HG02798 (cell line): ENCODE measurements around the gene CLSTN2.

ENCODE experiments used
- ATAC-seq: cut with Tn5 transposase; IDR thresholded peaks from one replicate; pipeline ENCODE4 v1.9.1; 2021; ENCODE audit warnings: mild to moderate bottlenecking; ENCODE audit not compliant: unreplicated experiment, poor library complexity

The CLSTN2 gene

DNA sequence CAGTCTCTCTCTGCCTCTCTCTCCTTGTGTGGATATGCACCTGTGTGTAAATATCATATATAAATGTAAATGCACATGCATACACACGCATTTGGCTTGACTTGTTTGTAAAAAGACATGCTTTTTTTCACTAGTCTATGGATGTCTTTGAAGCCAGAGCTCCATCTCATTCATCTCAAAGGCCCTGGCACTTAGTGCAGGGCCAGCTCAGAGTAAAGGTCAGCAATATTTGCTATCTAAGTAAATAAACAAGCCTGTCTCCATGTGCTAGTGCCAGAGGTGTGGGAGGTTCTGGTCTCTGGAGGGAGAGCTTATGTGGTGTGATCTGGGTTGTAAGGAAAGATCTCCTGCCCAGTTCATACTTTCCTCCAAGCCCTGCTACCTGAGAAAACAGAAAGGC lies 5.6 kb downstream of the CLSTN2 start:
- ATAC-seq: no peak

DNA sequence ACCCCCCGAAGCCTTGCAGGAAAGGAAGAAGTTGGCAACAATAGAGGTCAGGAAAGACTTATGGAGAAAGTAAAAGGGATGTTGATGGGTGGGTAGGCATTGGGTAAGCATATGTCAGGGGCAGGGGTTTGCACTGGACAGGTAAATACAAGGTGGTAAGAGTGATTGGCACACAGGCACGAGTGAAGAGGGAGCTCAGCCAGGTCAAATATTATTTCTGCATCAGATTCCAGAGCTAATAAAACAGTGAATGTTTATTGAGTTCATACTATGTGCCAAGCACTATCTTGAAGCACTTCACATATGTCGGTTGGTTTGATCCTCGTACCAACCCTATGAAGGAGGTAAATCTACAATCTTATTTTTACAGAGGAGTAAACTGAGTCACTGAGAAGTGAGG lies 6.6 kb downstream of the CLSTN2 start:
- no peak for ATAC-seq

DNA sequence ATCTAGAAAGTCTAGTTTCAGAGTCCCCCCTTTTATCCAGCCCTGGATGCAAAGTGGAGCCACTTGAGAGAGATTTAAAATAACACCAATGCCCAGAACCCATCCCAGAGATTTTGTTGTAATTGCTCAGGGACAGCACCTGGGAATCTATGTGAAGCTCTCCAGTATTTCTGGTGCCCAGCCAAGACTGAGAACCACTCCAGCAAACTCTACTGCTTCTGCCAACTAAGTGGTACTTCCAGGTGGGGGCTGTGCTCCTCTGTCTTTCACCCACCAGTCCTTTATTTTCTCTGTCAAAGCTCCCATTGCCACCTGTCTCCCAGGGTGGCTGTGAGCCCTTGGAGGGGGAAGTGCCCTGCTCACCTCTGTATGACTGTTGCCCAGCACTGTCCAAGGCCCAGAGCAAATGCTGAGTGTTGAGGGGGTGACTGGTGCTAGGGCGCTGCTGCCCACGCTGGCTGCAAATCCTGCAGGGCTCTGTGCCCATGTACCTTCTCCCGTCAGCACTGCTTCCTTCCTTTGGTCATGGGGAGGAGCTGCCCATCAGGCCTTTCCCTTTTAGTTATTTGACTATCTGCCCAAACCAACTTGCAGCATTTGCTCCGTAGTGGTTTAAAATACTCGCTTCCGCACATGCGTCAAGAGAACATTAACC lies 9.4 kb downstream of the CLSTN2 start:
- ATAC-seq: no peak

DNA sequence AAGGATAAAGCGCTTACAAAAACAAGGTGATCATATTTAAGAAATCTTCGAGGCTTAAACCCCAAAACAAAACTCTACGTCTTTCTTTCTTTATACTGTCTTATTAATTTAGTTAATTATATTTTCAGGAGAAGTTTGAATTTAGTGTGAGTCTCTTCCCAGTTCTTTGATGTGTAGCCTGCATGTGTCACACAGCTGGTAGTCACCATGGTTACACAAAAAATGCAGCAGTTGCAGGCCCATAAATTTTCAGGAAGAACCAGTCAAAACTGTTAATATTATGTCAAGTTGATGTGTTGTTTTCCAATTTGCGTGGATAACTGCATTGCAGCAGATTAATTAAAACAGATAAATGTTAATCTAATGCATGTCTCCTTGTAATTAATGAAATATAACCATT lies 10.4 kb downstream of the CLSTN2 start:
- ATAC-seq: no peak

DNA sequence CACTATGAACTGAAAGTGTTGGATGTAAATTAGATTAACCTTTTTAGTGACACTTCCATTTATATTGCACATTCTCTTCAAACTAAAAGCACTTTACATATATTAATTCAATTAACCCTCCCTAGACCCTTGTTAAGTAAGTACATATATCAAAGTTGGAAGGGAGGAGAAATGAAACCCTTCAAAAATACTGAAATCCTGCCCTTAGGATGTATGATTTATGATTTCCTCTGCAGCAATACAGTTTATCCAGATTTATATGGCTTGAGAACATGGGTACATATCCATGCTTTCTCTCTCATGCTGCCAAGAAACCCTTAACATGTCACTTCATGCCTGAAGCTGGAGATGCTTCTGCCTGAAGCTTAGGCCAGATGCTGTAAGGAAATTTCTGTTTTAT lies 11.0 kb downstream of the CLSTN2 start:
- ATAC-seq: no peak

DNA sequence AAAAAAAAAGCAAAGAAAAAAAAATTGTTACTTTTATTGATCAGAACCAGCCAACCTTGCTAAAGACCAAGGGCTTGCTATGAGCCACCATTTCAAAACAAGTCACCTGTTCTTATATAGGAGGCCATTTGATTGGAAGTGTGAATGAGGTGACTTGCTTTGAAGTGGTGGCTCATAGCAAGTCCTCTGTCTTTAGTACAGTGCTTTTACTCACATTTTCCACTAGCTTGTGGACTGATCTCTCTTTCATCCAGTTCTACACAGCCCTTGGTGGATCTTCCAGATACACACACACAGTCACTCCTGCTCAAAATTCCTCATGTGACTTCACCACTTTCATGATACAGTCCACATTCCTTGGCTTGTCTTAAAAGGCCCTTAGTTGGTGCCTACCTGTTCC lies 13.5 kb downstream of the CLSTN2 start:
- ATAC-seq: no peak

DNA sequence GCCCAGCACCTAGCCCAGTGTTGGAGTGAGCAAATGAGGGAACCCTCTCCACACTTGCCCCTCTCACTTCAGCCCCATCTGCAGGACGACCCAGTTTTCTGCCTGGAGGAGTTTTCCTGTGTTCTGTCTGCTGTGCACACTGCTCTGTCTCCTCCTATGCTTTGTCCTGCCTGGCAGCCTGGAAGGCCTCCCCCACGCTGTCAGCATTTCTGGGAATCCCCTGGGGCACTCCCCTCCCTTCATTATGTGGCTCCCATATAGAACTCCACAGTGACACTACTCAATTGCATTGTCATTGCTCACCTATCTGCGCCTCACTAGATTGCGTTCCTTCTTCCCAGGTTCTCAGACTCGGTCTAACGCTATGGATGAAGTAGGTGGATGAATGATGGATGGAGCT lies 13.9 kb downstream of the CLSTN2 start:
- no peak for ATAC-seq

DNA sequence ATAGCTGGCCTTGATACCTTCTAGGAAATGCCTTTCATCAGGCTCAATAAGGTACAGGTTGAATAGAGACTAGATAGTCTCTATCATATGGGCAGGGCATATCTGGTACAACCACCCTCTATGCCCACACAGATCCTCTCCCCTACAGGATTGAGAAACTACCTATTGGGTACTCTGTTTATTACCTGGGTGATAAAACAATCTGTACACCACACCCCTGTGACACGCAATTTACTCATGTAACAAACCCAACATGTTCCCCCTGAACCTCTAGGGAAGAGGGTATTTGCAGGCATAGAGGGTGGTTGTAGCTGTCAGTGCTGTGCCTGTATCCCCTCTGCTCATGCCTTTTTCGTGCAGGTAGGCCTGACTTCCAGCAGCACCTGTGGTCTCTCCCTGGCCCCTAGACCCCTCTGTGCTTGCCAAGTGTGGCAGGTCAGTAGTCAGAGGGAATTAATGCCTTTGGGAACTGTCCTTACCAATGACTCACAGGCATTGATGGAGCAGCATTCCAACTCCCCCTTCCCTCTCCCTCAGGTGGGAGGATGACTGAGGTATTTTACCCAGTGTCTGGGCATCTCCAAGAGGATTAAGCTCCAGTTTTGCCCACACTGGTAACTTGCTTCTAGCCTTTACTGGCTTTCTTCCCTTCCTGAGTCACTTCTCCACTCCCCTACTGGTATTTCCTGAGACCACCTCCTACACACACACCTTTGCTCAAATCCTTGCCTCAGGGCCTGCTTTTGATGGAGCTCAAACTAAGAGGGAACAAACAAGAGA lies 18.3 kb downstream of the CLSTN2 start:
- no peak for ATAC-seq

DNA sequence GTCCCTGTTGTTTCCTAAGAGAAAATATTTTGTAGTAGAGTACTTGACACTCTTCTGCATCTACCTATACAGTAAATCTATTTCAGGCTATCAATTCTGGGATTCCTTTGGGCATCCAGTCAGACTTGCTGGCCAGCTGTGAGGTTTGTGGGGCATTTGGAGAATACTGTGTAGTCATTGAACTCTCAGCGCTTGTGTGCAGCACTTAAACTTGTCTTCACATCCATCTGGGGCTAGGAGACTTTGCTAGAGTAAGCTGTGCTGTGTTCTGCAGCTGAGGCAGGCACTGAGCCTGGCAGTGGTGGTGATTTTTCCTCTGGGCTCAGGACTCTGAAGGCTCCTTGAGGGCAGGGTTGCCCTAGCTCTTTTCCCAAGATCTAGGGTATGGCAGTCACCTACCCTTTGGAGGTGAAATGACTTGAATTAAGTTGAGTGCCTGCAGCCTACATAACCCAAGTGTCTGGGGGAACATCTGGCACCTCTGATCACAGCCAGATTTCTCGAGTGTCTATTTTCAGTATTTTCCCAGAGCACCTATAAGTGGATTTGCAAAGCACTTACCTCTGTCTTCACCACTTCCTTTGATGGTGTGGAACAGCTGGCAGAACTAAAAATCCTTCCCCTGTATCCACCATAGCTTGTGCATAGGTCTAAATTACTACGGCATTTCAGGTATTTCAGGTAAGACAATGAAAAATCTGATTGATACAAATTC lies 19.3 kb downstream of the CLSTN2 start:
- no peak for ATAC-seq

DNA sequence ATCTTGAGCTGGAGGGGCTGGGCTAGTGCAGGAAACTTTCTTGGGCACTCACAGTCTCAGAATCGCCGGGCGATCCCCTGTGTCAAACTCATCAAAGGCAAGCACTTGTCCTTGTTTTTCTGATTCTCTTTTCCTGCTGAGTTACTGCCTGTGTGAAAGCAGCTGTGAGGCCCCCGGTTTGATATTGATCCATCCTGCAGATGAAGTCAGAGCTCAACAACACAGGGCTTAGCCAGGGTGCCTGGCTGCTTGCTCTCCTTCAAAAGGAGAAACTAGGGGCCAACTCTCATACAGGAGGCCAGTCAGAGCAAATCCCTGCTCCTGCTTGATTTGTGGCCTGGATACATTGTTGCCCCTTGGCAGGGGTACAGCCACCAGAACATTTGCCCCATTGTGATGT lies 22.9 kb downstream of the CLSTN2 start:
- ATAC-seq: no peak

DNA sequence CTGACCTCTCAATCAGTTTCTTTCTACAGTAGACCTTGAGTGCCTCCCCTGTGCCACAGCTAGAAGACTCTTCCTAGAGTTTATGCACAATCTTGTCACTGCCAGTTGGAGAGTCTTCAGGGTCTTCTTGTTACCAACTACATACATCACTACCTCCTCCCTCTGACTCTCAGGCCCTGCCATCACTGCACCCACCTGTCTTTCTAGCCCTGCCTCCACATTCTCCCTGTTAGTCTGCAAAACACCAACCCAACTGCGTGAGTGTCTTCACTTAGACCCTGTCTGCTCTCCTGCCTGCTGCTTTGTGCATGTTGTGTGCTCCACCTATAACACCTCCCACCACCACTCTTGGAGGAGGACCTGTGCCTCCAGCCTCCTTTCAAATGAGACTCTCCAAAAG lies 34.4 kb downstream of the CLSTN2 start:
- ATAC-seq: no peak

DNA sequence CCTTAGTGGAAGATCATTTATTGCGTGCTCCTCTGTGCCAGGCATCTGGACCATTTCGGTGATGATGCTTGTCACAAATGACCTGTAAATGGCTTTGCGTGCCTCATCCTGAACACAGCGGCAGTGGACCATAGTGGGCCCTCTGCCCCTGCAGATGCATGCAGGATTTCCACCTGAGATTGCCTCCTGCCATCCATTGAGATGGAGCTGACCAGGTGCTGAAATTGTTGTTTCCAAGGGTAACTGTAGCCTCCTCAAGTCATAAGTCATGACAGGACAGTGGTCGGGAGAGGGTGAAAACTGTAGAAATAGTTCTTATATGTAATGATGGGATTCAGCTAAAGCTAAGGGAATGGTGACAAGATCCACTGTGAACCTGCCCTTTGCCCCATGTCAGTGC lies 35.5 kb downstream of the CLSTN2 start:
- ATAC-seq: no peak

DNA sequence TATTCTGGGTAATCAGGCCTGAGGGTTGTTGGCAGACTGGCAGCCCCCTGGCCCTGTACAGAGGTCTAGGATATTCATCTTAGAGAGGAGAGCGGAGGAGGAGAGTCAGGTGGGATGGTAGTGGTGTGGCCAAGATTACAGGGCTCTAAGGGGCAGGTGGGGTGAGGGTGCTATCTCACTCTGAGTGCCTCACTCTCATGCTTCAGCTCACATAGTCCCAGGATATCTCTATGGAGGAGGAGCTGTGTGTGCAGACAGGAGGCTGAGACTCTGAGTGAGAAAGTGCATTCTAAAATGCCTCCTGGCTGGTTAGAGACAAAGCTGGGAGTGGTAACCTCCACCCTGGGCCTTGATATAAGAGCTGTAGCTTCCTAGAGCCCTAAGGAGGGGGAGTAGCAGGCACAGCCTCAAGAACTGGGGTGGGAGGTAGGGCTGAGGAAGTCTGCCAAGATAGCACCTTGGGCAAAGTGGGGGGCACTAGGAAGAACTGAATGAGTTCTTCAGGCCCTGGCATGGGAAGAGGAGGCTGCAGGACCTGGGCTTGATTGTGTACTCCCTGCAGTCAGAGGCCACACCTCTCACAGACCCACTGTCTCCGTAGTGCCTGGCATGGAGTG lies 39.9 kb downstream of the CLSTN2 start:
- no peak for ATAC-seq

DNA sequence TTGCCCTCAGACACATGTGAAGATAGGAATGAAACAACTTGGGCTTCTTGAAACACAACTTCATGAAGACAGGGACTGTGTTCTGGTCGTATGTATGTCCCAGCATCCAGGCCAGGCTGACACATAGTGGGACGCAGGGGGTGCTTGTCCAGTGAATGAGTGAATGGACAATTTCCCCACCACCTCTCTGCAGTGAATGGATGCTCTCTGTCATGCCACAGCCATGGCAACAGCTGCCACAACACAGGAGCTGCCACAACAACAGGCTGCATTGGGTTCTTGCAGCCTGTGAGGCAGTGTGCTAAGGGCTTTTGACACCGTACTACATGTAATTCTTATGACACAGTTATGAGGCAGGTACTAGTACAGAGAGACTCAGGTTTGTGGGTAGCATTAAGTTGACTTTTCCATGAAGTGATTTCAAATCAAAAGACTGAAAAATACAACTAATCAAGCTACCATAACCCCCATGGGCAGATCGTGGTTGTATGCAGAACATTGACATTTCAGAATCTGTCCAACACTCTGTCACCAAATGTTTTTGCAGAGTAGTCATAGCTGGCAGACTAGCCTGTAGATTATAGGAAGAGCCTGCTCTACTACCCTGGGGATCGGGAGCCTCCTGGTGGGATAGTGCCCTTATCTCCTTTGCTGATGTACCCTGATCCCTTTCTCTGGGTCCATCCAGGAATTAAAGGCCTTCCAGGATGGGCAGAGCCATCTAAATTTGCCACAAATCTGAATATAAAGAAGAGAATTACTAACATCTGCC lies 40.8 kb downstream of the CLSTN2 start:
- no peak for ATAC-seq

DNA sequence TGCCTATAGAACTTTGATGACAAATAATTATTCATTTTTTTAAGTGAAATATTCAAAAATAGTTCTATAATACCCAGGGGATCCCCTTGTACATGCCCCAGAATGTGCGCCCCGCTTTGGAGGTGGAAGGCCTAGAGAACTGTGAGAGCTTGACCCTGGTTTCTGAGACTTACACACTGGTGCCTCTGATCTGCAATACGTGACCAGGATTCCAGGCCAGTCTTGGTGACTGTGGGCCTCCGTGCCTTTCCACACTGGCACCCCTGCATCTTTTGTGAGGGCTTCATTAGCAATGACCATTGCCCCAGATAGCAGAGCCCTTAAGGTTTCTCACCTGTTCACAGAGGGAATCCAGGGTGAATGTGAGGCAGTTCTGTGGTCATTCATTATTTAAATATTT lies 44.0 kb downstream of the CLSTN2 start:
- ATAC-seq: no peak

DNA sequence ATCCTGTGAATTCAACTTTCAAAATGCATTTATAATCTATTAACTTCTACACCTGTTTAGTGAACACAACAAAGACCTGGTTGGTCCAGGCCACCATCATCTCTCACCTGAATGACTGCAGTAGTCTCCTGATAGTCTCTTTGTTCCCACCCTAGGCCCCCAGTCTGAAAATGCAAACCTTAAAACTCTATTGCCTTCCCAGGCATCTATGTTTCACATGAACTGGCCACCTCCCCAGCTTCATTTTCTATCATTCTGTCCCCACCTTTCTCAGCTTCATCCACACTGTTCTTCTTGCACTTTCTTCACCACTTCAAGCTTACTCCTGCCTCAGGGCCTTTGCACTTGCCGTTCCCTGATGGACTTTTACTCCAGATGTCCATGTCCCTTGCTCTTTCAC lies 45.0 kb downstream of the CLSTN2 start:
- no peak for ATAC-seq

DNA sequence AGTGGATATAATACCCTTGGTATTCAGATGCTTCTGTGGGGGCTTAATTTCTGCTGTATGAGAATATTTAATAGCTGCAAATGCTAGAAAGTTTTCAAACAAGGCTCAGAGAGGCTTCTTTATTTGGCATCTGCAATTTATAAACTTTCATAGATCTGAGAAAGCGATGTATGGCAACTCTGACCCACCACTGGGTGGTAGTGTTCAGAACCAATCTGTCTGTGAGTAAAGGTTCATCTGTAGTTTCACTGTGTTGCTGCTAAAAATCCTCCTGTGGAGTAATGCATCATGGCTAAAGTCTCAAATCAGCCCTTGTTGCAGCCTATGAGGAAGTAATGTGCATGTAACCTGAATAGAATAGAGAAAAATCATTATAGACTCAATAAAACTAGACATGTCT lies 47.4 kb downstream of the CLSTN2 start:
- ATAC-seq: no peak

DNA sequence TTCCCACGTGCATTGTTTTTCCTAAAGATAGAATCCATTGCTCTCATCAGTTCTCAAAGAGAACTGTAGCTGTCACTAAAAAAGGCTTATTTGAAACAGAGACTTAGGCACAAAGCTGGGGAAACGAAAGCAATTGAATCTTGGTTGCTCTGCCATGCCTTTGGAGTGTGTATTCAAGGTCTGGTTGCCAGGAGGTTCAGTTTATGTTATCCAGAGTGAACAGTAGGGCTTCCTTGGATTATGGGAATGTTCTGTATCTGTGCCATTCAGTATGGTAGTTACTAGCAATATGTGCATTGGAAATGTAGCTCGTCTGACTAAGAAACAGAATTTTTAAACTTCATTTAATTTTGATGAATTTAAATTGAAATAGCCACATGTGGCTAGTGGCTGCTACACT lies 50.6 kb downstream of the CLSTN2 start:
- no peak for ATAC-seq

DNA sequence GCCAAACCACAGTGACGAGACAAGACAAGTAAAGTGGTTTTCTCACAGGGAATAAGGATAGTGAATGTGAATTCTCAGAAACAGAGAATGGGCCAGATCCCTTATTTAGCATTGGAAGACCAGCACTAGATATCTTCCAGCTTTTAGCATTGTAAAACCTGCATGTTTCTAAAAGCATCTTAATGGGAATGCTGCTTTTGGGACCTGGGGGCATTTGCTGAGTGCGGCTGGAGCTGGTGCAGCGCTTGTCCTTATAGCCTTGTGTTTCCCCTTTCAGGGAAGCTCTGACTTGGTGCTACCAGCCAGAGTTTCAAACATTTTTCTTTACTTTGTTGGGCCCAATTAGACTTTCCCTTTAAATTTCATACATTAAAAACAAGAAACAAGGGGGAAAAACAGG lies 52.9 kb downstream of the CLSTN2 start:
- ATAC-seq: no peak

DNA sequence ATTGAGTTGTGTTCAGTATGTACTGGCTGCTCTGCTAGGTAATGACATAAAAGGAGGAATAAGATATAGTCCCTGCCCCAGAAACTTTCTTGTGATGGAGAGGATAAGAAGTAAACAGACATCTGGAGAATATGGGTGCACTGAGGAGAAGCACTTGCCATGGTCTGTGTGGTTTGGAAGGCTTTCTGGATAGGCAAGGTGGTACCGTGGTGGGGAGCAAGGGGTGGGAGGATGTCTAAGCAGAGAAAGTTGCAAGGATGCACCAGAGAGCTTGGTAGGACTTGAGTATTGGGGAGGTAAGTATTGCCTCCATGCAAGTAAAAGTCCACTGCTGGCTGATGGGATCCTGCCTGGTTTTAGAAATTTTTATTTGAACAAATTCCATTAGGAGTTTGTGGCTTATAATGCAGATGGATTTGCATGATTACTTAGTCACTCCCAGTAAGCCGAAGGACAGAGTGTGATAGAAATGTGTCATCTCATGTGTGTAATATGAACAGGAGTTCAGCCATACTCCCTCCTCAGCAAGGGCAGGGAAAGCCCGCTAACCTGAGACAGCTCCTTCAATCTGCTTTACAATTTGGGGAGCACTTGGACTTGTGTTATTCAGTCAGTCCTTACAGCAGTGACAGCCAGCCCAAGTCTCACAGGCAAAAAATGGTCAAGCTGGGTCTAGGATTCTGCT lies 53.6 kb downstream of the CLSTN2 start:
- ATAC-seq: no peak
